ENCODE measurements around the gene GLRX3.

GLRX3 gene

GRCh38 chr10:130169136-130169859 is 33.1 kb downstream of the GLRX3 start (continued):
- TF ChIP-seq ZNF629 (tag by site-specific recombination; IDR thresholded peaks at IDR 0.05) = peak; percentile 96
- peak; percentile 87 for TF ChIP-seq GLI2 (tag by site-specific recombination; IDR thresholded peaks at IDR 0.05; ENCODE audit: borderline replicate concordance, low read depth)
- no peak for TF ChIP-seq ZNF707 (tag by site-specific recombination; IDR thresholded peaks at IDR 0.05)
- no peak for TF ChIP-seq GLI4 (tag by site-specific recombination; IDR thresholded peaks at IDR 0.05)
- peak; percentile 96 for TF ChIP-seq PRDM6 (tag by site-specific recombination; IDR thresholded peaks at IDR 0.05)
- TF ChIP-seq ZNF501 (tag by site-specific recombination; IDR thresholded peaks at IDR 0.05) = peak; percentile 61; the same call in 1 of the 2 replicates
- TF ChIP-seq ATF2 (tag by site-specific recombination; IDR thresholded peaks at IDR 0.05; ENCODE audit: low read depth) = peak; percentile 70; the same call in 1 of the 2 replicates
- TF ChIP-seq ZSCAN16 (tag by site-specific recombination; IDR thresholded peaks at IDR 0.05) = no peak
- TF ChIP-seq ZNF777 (tag by site-specific recombination; IDR thresholded peaks at IDR 0.05; ENCODE audit: borderline replicate concordance) = no peak
- TF ChIP-seq ZNF664 (tag by site-specific recombination; IDR thresholded peaks at IDR 0.05) = peak; percentile 56
- no peak for TF ChIP-seq ZNF335 (tag by site-specific recombination; conservative IDR thresholded peaks at IDR 0.05)
- no peak for TF ChIP-seq EGR2 (tag by site-specific recombination; IDR thresholded peaks at IDR 0.05; ENCODE audit: low read depth)
- peak; percentile 60; the same call in 1 of the 2 replicates for TF ChIP-seq ZBTB8A (tag by site-specific recombination; IDR thresholded peaks at IDR 0.05)
- no peak for TF ChIP-seq ZNF202 (tag by site-specific recombination; IDR thresholded peaks at IDR 0.05; ENCODE audit: borderline replicate concordance)
- no peak for TF ChIP-seq ZNF174 (tag by site-specific recombination; IDR thresholded peaks at IDR 0.05)
- TF ChIP-seq ZNF530 (tag by site-specific recombination; IDR thresholded peaks at IDR 0.05; ENCODE audit: low read depth) = no peak
- no peak; the same call in 1 of the 2 replicates for TF ChIP-seq ZNF558 (tag by site-specific recombination; IDR thresholded peaks at IDR 0.05)
- no peak for TF ChIP-seq ZNF785 (tag by site-specific recombination; IDR thresholded peaks at IDR 0.05)
- TF ChIP-seq ZNF654 (tag by site-specific recombination; IDR thresholded peaks at IDR 0.05; ENCODE audit: low read depth) = no peak
- no peak for TF ChIP-seq YY2 (tag by site-specific recombination; IDR thresholded peaks at IDR 0.05)
- TF ChIP-seq GLIS1 (tag by site-specific recombination; IDR thresholded peaks at IDR 0.05) = peak; percentile 65; the same call in 1 of the 2 replicates
- no peak for TF ChIP-seq PRDM1 (tag by site-specific recombination; IDR thresholded peaks at IDR 0.05)
- TF ChIP-seq ZNF121 (tag by site-specific recombination; IDR thresholded peaks at IDR 0.05) = no peak
- TF ChIP-seq HIC1 (tag by site-specific recombination; IDR thresholded peaks at IDR 0.05) = peak; percentile 84
- no peak for TF ChIP-seq ZBTB10 (tag by site-specific recombination; IDR thresholded peaks at IDR 0.05)
- TF ChIP-seq ZNF580 (tag by site-specific recombination; IDR thresholded peaks at IDR 0.05) = peak; percentile 77
- peak; percentile 94 for TF ChIP-seq FEZF1 (tag by site-specific recombination; IDR thresholded peaks at IDR 0.05)
- TF ChIP-seq ZSCAN23 (tag by site-specific recombination; IDR thresholded peaks at IDR 0.05) = peak; percentile 81; the same call in 1 of the 2 replicates
- no peak for TF ChIP-seq ZBTB6 (tag by site-specific recombination; IDR thresholded peaks at IDR 0.05)
- TF ChIP-seq ZNF324 (tag by site-specific recombination; IDR thresholded peaks at IDR 0.05) = peak; percentile 60; the same call in 1 of the 2 replicates
- peak; percentile 57; the same call in 1 of the 2 replicates for TF ChIP-seq KLF10 (tag by site-specific recombination; IDR thresholded peaks at IDR 0.05)
